Measurements from ENCODE around the gene MTSS2.

MTSS2 gene

DNA sequence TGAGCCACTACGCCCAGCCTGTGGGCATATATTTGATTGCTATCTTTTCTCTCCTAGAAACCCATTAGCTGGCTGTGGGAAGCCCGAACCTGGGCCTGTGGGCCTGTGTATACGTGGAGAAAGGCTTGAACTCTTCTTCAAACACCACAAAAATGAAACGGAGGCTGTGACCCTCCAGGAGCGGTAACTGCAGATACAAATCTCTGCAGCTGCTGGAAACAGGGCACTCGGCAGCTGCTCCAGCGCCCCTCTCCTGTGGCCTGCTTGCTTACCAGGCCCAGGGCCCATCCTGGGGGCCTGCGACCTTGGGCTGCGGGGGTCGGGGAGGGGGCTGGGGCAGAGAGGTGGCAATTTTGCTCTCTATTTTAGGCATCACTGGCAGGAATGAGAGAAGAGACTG is 28.0 kb upstream of the MTSS2 start:
- no peak for DNase-seq

DNA sequence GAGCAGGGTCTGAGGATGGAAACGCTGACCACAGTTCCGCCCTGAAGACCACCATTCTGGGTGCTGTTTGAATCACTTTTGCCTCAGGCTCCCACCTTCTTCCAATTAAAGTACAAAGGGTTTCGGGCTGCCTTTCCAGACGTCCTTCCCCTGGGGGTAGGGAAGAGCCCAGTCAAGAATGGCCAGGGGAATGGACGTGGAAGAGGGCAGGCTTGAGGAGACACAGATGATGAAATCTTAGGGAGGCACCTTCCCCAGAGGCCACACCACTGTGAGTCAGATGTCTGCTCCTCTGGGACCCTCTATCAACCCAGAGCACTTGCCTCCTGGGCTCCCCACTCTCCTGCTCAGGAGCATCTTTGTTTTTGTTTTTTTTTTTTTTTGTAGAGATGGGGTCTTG is 27.5 kb upstream of the MTSS2 start:
- no peak for DNase-seq

DNA sequence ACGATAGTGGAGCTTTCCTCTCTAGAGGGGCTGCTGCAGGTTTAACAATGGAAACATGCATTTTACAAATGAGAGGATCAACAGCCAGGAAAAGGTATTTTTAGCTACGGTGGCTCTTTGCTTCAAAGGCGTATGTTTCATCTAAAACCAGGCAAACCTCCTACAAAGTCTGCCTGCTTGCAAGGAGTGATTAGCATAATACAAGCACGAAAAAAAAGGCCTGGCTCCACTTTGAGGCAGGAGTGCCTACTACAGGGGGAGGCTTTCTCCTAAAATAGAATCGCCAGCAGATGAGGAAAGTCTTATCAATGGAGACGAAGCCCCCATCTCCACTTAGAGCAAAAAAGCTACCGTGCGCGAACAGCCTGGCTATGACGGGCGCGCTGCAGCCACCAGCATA is 27.1 kb upstream of the MTSS2 start:
- no peak for DNase-seq

DNA sequence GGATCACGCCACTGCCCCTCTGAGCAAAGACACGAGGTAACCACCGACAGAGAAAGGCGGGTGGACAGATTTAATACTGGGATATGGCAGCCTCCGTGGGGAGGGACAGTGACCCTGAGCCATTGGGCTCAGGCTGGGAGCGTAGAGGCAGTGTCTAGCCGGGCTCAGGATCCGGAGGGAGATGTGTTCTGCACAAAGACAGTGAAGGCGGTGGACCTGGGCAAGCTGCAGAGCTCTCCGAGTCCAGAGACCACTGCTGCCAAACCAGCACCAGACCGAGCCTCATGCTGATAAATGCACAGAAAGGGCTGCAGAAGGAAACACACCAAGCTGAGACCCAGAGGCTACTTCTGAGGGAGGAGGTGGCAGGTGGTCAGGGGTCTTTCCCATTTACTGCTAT is 26.5 kb upstream of the MTSS2 start:
- no peak for DNase-seq

DNA sequence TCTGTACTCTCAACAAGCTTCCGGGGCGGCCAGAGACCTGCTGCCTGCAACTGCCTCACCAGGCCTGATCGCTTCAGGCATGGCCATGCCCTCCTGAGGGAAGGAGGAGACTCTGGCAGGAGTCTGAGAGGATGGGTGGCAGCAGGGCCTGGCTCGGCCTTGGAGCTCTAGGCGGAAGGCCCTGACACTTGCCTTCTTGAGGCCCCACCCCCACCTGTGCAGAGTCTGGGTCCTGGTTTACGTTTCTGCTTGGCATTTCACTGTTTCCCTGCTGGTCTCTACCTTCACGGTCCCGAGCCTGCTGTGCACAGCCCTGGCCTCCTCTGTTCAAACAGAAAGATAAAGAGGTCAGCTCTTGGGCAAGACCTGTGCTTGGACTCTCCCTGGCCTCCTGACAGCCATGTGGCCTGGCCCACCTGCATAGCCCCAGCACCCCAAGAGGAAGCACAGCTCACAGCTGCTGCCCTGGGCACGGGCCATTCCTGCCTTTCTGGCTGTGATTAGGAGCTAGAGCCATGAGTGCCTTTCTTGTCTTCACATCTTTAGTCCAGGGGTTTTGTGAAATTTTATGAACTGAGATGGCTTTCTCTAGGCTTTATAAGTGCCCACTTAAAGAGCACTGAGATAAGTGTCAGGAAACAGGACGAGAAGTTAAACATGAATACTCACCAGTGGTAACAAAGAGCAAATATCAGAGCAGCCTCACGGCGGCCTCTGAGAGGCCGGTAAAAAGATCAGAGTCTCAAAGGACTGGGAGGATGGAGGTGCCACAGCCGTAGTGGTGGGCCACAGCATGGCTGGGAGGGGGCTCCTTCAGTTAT is 25.6 kb upstream of the MTSS2 start:
- no peak for DNase-seq

DNA sequence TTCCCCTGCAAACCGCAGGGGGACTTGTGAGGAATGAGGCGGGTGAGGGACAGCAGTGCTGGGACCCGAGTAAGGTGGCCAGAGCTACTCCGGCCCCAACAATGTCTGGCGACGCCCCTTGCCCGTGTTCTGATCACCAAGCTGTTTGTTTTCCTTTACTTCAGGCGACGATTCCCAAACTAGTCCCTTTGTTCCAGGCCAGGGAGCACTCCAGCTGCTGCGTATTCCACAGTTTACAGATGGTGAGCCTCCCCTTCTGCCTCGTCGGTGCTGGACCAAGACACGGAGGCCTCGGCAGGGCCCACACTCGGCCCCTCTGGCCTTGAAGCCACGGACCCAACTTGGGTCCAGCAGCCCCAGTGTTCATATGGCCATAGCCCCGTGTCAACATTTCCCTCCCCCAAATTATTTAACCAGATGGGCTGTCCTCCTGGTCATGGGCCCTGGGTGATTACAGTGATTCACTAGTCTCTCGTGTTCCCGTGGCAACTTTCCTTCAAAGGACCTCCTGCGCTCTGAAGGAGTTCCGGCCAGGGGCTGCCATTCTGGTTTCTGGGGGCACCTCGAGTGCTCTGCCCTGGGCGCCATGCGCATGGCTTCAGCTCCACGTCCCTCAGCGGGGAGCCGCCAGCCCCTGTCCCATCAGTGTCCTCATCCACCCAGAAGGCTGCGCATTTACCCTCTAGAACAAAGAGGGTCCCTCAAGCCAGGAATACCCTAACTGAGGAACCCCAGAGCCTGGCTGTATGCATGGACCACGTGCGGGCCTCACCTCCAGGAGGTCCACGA is 24.8 kb upstream of the MTSS2 start:
- DNase-seq: no peak

DNA sequence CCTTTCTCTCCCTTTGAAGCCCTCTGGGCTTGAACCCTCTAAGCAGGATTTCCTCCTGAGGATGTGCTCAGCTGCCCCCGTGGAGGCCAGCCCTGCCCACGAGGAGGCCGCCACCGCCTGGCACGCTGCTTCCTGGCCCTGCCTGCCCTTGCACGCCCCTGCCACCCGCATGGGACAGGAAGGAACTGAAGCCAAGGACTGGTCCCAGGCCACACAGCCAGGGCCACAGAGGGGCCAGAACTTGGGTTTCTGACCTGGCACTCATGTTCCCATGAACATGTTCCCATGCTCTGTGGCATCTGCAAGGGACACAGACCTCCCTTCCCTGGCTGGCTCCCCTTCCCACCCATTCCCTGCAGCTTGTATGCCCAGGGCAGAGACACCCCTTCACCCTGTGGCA is 24.1 kb upstream of the MTSS2 start:
- DNase-seq: no peak

DNA sequence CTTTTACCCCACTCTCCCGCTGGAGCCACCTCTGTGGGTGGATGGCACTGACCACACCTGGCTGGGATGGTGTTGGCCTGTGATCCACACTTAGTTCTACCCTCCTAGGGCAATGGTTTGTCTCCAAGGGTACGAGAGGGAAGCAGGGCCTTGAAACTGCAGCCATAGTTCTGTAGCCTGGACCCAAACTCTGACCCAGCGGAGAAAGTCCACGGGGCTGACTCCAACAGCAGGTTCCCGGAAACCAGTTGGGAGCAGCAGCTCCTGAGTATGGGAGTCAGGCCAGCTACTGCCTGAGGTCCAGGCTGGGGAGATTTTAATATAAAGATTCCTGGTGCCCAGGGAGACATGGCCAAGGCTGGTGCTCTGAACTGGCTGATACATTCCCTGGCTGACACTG is 23.6 kb upstream of the MTSS2 start:
- DNase-seq: no peak

DNA sequence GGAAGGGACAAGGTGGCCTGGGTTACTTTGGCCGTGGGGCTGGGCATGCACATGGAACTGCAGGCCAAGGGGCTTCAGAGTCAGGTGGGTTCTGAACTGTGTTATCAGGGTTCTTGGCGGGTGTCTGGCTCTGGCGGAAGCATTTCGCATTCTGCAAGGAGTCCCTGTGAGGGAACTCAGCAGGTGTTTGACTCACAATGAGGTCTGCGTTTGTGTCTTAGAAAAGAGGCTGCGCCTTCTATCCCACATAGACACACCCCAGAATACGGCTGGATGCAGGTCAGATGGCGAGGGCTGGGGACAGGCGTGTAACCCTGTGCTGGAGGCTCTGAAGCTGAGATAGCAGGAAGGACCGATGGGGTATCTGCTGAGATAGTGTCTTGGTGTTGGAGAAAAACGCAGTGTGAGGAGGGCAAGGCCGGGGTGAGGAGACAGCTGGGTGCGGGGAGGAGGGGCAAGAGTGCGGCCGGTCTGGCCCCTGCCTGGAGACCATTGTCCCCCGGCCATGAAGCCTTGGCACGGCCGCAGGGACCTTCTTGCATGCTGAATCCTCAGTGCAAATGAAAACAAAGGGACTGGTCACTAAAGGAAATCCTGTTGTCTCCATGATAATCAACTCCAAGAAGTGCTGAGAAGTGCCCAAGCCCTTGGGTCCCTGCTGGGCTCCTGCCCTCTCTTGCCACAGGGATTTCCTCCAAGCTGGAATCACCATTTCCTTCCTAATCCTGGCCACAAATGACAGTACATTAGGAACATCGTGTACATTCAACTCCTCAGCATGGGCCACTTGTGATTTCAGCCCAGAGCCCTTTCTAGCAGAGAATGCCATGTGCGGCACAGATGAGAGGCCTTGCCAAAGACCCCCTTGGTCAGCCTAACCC is 22.8 kb upstream of the MTSS2 start:
- DNase-seq: no peak

DNA sequence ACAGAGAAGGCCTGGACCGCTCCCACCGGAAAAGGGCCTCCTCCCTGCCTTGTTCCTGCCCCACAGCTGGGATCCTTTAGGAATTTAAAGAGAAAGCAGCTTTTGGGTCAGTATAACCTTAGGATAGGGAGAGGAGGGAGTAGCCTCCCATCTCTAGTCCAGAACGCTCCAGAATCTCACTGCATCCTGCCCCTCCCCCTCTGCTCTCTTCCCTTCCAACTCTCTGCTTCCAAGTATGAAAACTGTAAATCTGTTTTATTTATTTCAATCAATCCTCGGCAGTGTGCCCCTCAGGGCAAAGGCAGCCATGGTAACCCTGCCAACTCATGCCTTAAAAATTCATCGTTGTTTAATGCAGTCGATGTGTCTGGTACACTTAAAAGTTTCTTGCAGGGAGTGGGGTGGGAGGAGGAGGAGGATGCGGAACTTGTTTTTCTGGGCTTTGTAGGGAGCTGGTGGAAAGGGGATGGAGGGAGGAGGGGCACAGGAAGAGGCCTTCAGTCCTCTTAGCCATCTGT is 21.2 kb upstream of the MTSS2 start:
- no peak for DNase-seq

DNA sequence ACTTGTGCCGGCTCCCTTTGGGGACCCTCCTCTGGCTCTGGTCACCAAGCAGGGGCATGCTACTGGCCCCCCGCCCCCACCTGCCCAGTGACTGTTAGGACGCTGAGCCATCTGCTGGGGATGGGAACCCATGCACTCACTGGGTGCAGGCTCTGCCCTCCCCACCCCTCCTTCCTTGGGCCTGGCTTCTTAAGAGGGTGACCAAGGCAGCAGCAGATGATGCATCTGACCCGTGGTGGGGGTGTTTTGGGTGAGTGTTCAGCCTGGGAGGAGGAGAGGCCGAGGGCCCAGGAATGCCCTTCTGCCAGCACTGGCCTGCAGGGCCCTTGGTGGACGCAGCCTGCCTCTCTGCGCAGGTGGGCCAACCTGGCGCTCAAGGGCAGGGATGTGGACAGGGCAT is 19.2 kb upstream of the MTSS2 start:
- DNase-seq: no peak

DNA sequence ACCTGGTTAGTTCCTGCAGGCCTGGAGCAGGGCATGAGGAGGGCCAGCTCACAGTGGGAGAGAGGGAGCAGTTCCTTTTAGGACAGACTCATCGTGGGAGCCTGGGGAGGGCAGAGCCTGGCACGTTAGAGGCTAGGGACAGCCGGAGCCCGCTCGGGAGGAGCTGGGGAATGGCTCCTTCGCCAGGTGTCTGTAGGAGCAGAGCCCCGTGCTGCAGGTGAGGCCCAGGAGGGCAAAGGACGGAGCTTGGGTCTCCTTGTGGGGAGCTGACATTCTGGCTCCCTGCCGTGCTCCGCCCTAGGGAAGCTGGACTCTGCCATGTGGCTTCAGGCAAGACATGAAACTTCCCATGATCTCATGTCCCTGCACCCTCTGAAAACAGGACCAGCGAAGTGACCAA is 18.7 kb upstream of the MTSS2 start:
- DNase-seq: no peak

DNA sequence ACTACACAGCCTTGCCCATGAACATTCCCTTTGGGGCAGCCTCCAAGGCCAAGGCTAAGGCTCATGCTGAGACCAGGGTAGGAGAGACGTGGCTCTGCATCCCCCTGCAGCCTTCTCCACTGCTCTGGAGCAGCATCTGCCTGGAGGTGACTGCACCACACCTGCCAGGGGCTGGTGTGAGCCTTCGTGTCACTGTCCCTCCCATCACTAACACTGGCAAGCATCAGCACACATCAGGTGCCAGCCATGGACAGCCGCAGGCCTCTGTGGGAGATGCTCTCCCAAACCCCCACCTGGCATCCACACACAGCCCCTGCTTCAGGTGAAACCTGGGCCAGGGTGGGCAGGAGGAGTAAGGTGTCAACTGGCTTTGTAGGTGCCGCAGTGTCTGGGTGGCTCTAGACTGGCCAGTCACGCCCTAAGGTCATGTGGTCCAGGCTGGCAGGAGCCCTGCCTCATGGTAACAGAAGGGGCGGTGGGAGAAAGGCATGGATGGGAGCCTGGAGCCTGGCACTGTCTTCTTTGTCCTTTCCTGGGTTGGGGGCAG is 18.1 kb upstream of the MTSS2 start:
- DNase-seq: no peak

DNA sequence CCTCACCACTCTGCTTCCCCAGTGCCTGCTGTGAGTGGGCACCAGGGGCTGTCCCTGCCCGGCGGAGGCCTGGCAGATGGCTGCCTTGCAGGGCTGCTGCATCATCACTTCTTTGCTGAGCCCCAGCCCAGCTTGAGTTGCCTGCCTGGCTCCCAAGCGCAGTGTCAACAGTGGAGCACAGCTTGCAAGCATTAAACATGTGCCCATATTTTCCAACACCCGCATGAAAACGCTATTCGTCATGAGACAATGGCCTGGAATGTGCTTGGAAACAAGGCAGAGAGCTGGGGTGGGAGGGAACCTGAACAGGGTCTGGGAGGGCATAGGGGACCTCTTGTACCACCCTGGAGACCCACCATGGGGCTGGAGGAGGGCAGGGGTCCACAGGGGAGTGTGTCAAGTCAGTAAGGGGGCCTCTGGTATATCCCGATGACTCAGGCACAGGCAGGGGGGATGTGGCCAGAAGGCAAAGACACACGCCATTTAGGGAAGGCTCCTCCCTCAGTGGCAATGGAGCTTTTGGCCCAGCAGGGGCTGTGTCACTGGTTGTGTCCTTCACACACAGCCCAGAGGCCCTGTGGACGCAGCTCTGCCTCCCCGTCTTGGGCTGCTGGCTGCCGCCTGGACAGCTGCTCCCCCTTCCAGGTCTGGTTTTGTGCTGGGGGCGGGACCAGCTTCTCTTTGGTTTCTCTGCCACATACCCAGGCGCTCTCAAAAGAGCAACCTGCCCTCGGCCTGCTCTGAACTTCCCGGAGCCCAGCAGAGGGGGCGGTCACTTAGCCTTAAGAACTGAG is 17.4 kb upstream of the MTSS2 start:
- no peak for DNase-seq

DNA sequence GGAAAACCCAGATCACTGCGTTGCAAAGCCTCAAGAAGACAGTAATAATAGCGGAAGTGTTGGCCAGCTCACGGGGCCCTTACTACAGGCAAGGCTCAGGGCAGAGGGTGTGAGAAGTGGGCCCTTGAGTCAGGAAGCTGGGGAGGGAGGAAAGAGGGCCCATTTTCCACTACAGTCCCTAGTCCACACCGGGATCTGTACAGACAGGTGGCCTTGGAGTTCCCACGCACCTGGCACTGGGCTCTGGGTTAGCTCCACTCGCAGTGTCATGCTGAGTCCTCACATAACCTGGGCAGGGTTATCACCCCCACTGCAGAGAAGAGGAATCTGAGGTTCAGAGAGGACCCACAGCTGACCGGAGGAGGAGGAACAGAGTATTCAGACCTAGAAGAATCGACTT is 16.8 kb upstream of the MTSS2 start:
- DNase-seq: no peak

DNA sequence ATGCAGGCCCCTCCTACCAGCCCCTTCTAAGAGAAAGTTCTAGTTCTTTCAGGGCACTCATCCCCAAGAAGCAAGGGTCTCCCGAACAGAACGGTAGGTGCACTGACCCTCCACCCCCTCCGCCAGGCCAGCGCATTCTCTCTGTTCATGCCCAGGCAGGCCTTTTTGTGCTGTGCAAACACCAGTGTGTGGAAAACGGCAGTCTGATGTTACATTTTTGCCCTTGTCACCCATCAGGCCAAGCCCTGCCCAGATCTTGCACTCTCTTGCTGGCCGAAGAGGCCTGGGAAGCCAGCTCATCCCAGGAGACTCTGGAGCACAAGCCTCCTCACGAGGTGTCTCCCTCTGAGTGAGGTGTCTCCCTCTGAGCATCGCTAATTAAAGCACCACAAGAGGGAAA is 16.1 kb upstream of the MTSS2 start:
- no peak for DNase-seq

DNA sequence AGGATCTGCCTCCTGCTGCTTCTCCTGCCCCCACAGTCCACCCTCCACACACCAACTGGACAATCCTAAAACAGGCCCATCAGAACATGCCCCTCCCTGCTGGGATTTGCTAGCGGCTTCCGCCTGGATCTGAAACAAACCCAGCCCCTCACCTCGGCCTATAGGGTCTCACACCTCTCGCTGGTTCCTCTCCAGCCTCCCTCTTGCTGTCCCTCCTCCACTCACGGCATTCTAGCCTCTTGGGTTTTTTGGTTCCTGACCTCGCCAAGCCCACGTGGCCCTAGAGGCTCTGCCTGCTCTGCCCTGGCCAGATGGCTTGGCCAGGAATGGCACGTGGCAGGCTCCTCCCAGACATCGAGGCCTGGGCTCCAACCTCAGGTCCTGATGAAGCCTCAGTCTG is 15.7 kb upstream of the MTSS2 start:
- no peak for DNase-seq

DNA sequence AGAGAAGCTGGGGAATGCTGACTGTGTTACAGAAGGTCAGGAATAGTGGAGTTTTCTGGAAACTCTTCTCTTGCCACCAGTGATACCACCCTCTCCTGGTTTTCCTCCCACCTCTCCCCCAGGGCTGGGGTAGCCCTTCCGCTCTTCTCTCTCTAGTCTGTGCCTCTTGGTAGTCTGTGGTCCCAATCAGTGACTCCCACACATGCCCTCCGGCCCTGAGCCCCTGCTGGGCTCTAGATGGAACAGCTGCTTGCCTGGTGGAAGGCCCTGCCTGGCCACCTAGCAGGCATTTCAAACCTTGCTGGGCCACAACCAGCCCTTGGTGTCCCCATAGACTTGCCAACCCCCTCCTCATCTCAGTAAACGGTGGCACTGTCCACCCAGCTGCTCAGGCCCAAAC is 15.2 kb upstream of the MTSS2 start:
- no peak for DNase-seq

DNA sequence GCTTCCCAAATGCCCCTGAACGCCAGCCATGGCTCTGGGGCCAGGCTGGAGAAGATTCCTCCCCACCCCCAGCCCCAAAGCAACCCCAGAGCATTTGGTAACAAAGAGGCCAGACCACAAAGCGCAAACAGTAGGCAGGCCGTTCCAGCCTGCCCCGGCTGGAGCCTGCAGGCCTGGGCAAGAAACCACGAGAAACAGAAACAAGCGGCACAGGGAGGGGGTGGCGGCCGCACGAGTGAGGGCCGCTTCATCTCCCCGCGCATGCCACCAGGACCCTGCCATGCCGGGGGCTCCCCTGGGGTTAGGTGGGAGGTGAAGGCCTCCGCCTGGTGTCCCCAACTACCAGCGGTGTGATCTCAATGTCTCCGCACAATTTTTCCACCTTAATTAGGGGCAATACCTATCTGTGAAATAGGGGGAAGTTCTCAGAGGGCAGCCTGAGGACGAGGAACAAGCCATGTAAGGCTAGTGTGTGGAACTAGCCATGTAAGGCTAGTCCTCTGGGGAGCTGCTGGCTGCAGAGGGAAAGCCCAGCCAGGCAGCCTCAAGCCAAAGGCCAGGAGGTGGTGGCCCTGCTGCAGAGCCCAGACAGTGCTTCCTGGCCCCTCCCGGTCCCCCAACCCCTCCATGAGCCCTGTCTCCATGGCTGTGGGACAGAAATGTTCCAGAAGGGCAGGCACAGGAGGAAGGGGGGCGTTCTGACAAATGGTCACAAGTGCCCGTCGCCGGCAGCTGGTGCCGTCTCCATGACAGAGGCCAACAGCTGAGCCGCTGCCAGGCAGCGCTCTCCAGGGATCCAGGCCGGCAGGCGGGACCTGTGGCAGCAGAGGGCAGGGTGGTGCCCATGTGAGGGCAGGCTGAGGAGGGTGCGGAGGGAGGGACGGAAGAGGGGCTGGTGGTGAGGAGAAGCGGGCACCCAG is 14.5 kb upstream of the MTSS2 start:
- DNase-seq: no peak

DNA sequence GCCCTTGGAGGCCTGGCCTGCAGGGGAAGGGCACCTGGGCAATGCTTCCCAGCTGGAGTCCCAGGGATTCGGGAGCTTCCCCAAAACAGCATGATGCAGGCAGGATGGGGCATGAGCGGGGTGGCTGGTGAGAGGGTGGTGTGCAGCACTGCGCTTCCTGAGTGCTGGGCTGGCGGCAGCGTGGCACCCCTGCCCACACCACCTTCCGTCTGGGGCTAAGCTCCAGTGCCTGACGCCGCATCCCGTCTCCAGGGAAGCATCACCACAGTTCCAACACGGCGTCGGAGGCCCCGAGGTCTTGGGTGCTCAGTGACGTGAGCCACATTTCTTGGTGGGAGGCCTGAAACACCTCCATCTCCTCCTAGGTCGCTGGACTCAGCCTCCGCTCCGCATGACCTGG is 13.8 kb upstream of the MTSS2 start:
- DNase-seq: no peak

DNA sequence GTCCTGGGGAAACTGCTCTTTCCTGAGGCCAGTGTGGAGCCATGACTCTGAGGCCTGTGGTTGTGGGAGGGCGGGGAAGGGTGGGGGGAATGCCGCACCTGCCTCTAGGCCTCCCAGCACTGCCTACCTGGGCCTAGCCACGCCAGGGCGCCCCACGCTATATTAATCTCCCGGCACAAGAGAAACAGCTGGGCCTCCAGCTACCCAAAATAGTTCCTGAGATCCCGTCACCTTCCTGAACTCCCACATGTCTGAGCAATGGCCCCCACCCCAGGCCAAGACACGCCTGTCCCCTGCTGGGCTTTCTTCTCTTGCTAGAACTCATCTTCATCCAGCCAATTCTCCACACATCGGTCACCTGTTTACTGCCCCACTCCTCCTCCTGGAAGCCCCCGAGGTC is 13.0 kb upstream of the MTSS2 start:
- DNase-seq: no peak
